ENCODE data around the gene TWIST1. TPM values are rescaled to one million over a fixed set of nuclear protein-coding genes. Genes with fewer than 3 reads are reported as not detected.

TWIST1 gene
- total RNA-seq, 5 donors from 2014 or later (not counting 1 experiment from before 2014, with no cell fraction given) = 0.16 to 0.92 (median 0.18) TPM; not detected in 2

GRCh38 chr7:19066170-19066569 lies 51.3 kb downstream of the TWIST1 start:
- Mint-ChIP-seq H3K4me1 (no peaks in the 10 kb centered on the region), H3K27ac (no peak overlapping the region)
- no CpG with 5 or more reads among the region's 2 CpGs for WGBS (ENCODE audit: insufficient coverage)

More at GRCh38 chr7:19066170-19066569, 51.3 kb downstream of the TWIST1 start:
- ChIA-PET CTCF (no interaction called here), POLR2A (no interaction called here)
- DNase-seq (no peak), ATAC-seq (replicated peaks in 1 of 4) (no peak)
- Histone ChIP-seq H3K27ac (ENCODE audit: low read length) (no peak overlapping the region), H3K36me3 (ENCODE audit: control insufficient read depth in 2 of 2, extremely low read depth in 1 of 2, insufficient read depth in 1 of 2, low read length in 1 of 2) (no peaks in the 10 kb centered on the region), H3K4me3 (ENCODE audit: control insufficient read depth in 1 of 2, extremely low read depth in 1 of 2, low read length in 1 of 2) (no peak overlapping the region), H3K27me3 (replicated peaks in 1 of 2; ENCODE audit: control insufficient read depth in 2 of 2, extremely low read depth in 1 of 2, insufficient read depth in 2 of 2, low read length in 1 of 2) (no peaks in the 10 kb centered on the region), H3K9me3 (no peaks in the 10 kb centered on the region), H3K4me1 (ENCODE audit: control insufficient read depth in 1 of 2, extremely low read depth in 1 of 2, insufficient read depth in 2 of 2, low read length in 2 of 2) (no peaks in the 10 kb centered on the region)
- Mint-ChIP-seq H3K4me3 (no peak overlapping the region), H3K9me3 (peaks cover 8 to 10% (median 9%) of the 10 kb centered on the region in 3 donors), H3K27me3 (no peaks in the 10 kb centered on the region), H3K36me3 (no peaks in the 10 kb centered on the region)

Other genes starting within 250 kb of the TWIST1 start
- not detected for gene FERD3L, start 27.8 kb upstream of the TWIST1 start, total RNA-seq